ENCODE data around the gene SDK2. TPM values are rescaled to one million over a fixed set of nuclear protein-coding genes. Genes with fewer than 3 reads are reported as not detected.

SDK2 gene
- total and polyA plus RNA-seq, 2 of the 4 experiments (the other 2 are of a cell fraction), result under 0.01 to 0.03 TPM

- peak overlapping the region; percentile 81 for H2BK5ac ChIP-seq (ENCODE audit: low read depth, low read length, poor library complexity, severe bottlenecking)
- peak overlapping the region; percentile 99 for H3K14ac ChIP-seq (replicated peaks; ENCODE audit: low read depth, low read length)
- WGBS, 2 experiments (ENCODE audit: extremely low coverage in 2 of 2, insufficient read length in 1 of 2), result 7% methylated on average over 3 of the region's 12 CpGs; no CpG with 5 or more reads in 1 of the 2 experiments
- BruUV-seq (replicated peaks), result no TSS peak
- H4K8ac ChIP-seq (ENCODE audit: low read depth in 2 of 2, low read length in 2 of 2), result peak overlapping the region; percentile 89 to 96
- peak overlapping the region; percentile 59 for H2AK5ac ChIP-seq (ENCODE audit: low read depth, low read length)
- in situ Hi-C loops (cut with MboI; ENCODE audit: low sequenced_read_pairs) (no loop called here), intact Hi-C loops (cut with micrococcal nuclease) (loop anchor here (2.0 kb wide), 1 partner anchor 31 kb away; no protein-coding TSS in a partner anchor), dilution Hi-C loops (cut with HindIII; ENCODE audit: low sequenced_read_pairs, unreplicated experiment) (no loop called here)
- H2BK15ac ChIP-seq (ENCODE audit: low read depth, low read length), result peak overlapping the region; percentile 89; the same call in 2 of the 3 replicates
- ATAC-seq (ENCODE audit: low read depth) (no peak), DNase-seq (peak; percentile 88)
- peak overlapping the region; percentile 96 for H2BK20ac ChIP-seq (ENCODE audit: low read depth, low read length)
- H4K91ac ChIP-seq (ENCODE audit: insufficient read depth, low read depth, low read length), result peak overlapping the region; percentile 99
- H3K27ac ChIP-seq (ENCODE audit: insufficient read depth, low read length), result peak overlapping the region; percentile 81
- no peaks in the 10 kb centered on the region for H3K9me3 ChIP-seq (ENCODE audit: control insufficient read depth, insufficient read depth, low read length)
- peaks cover 36% of the 10 kb centered on the region for H3K9me1 ChIP-seq (ENCODE audit: insufficient read depth, low read length)
- H2AK9ac ChIP-seq (replicated peaks; ENCODE audit: low read depth, low read length, poor library complexity), result peak overlapping the region; percentile 97
- H3K4ac ChIP-seq (ENCODE audit: low read depth, low read length), result peak overlapping the region; percentile 99
- peak overlapping the region; percentile 61 for H4K5ac ChIP-seq (ENCODE audit: low read depth, low read length)
- H3K36me3 ChIP-seq (ENCODE audit: control insufficient read depth, insufficient read depth, low read length), result no peaks in the 10 kb centered on the region
- no peak overlapping the region for H3K4me3 ChIP-seq (ENCODE audit: insufficient read depth, low read depth, low read length)
- ChIA-PET POLR2A (ENCODE audit: unreplicated experiment) (interaction anchor here (1.0 kb wide), 1 partner anchor 51 kb away, joined by 4 read pairs; no protein-coding TSS in a partner anchor), CTCF (interaction anchor here (0.5 to 0.9 kb wide), 3 partner anchors 22 to 86 kb away, joined by 3 read pairs; no protein-coding TSS in a partner anchor)
- H3K79me1 ChIP-seq (ENCODE audit: low read depth in 1 of 2, low read length in 2 of 2), result peaks cover 0 to 19% of the 10 kb centered on the region in 2 experiments; a peak in 1 of 4 replicates
- H3K23ac ChIP-seq (ENCODE audit: low read depth, low read length), result peak overlapping the region; percentile 86
- peak overlapping the region; percentile 27 for H3K9ac ChIP-seq (ENCODE audit: low read depth, low read length)
- H2BK120ac ChIP-seq (ENCODE audit: low read depth, low read length), result peak overlapping the region; percentile 99
- no peaks in the 10 kb centered on the region for H3K27me3 ChIP-seq (ENCODE audit: control insufficient read depth, insufficient read depth, low read length)
- peaks cover 53% of the 10 kb centered on the region for H3K4me1 ChIP-seq (ENCODE audit: control insufficient read depth, insufficient read depth, low read length)
- peak overlapping the region; percentile 92 for H2AFZ ChIP-seq (replicated peaks; ENCODE audit: low read length, poor library complexity)
- H4K20me1 ChIP-seq (ENCODE audit: insufficient read depth, low read length), result no peaks in the 10 kb centered on the region
- TF ChIP-seq ELK1 (IDR thresholded peaks at IDR 0.05; ENCODE audit: borderline replicate concordance, low read depth, low read length) (no peak), RAD21 (IDR thresholded peaks at IDR 0.05; ENCODE audit: low read length) (no peak), SMC3 (IDR thresholded peaks at IDR 0.05; ENCODE audit: low read depth, low read length) (no peak), MAZ (IDR thresholded peaks at IDR 0.05; ENCODE audit: borderline replicate concordance, low read depth, low read length) (peak; percentile 74; the same call in 1 of the 2 replicates), CEBPB (IDR thresholded peaks at IDR 0.05; ENCODE audit: low read depth, low read length) (peak; percentile 94), RCOR1 (IDR thresholded peaks at IDR 0.05; ENCODE audit: insufficient replicate concordance, low read length) (no peak), RFX5 (IDR thresholded peaks at IDR 0.05; ENCODE audit: low read depth, low read length) (no peak), CHD1 (IDR thresholded peaks at IDR 0.05; ENCODE audit: low read depth, low read length) (no peak), MXI1 (IDR thresholded peaks at IDR 0.05; ENCODE audit: borderline replicate concordance, low read depth, low read length) (no peak), BHLHE40 (IDR thresholded peaks at IDR 0.05; ENCODE audit: low read depth, low read length) (no peak), POLR2A (IDR thresholded peaks at IDR 0.05; ENCODE audit: low read depth, low read length) (no peak)
- no peak overlapping the region; the same call in 1 of the 2 replicates for H3K4me2 ChIP-seq (ENCODE audit: low read depth, low read length)
- peak overlapping the region; percentile 17; the same call in 1 of the 2 replicates for H3K56ac ChIP-seq (ENCODE audit: extremely low read depth, insufficient read depth, low read length)
- peak overlapping the region; percentile 78 for H3K18ac ChIP-seq (ENCODE audit: low read depth, low read length)
Measured at GRCh38 chr17:73342050-73342522, 302.2 kb downstream of the SDK2 start.
